ENCODE measurements around the gene PRKG1.
"Not testable (repeated sequence)": the region's sequence is repeated elsewhere in the genome, so short reads cannot be mapped to it uniquely, and the experiment has no call there.

The PRKG1 gene

GRCh38 chr10:52031771-52032170, 957.5 kb downstream of the PRKG1 start:
- Histone ChIP-seq H2BK12ac (ENCODE audit: low read length) (no peak overlapping the region), H3K27me3 (ENCODE audit: insufficient read depth, low read length) (no peaks in the 10 kb centered on the region), H2BK5ac (ENCODE audit: low read depth, low read length, poor library complexity) (no peak overlapping the region), H3K4me2 (ENCODE audit: low read length) (no peak overlapping the region), H3K9me3 (ENCODE audit: insufficient read depth, low read depth, low read length) (no peaks in the 10 kb centered on the region), H3K4me3 (ENCODE audit: low read depth, low read length) (no peak overlapping the region), H3K18ac (ENCODE audit: low read length) (no peak overlapping the region), H2AK5ac (ENCODE audit: low read length) (no peak overlapping the region), H3K23ac (ENCODE audit: low read length) (no peak overlapping the region), H3K4ac (ENCODE audit: low read depth, low read length) (no peak overlapping the region), H3K36me3 (ENCODE audit: control insufficient read depth in 1 of 2, insufficient read depth in 2 of 2, low read length in 2 of 2) (no peaks in the 10 kb centered on the region), H4K8ac (ENCODE audit: low read depth, low read length) (no peak overlapping the region), H3K14ac (ENCODE audit: low read length) (no peak overlapping the region), H2BK120ac (ENCODE audit: insufficient read depth, low read length, poor library complexity) (no peak overlapping the region), H3K79me2 (ENCODE audit: control insufficient read depth, insufficient read depth, low read length, poor library complexity) (no peaks in the 10 kb centered on the region), H3K27ac (ENCODE audit: low read depth, low read length) (no peak overlapping the region), H3K4me1 (ENCODE audit: control insufficient read depth in 1 of 2, insufficient read depth in 2 of 2, low read length in 2 of 2) (no peaks in the 10 kb centered on the region), H3K9ac (ENCODE audit: low read length) (no peak overlapping the region), H4K91ac (ENCODE audit: low read depth, low read length) (no peak overlapping the region), H4K12ac (ENCODE audit: low read depth, low read length) (no peak overlapping the region), H2AFZ (ENCODE audit: insufficient read depth, low read length, poor library complexity) (no peak overlapping the region), H3K79me1 (ENCODE audit: low read length) (no peaks in the 10 kb centered on the region)
- no peak for DNase-seq

GRCh38 chr10:52032681-52033629, 958.7 kb downstream of the PRKG1 start:
- no peak overlapping the region for H3K14ac ChIP-seq (ENCODE audit: low read length)
- H2BK12ac ChIP-seq (ENCODE audit: low read length) = no peak overlapping the region
- no peak overlapping the region for H2BK5ac ChIP-seq (ENCODE audit: low read depth, low read length, poor library complexity)
- no peak overlapping the region for H3K23ac ChIP-seq (ENCODE audit: low read length)
- no peak overlapping the region for H3K27ac ChIP-seq (ENCODE audit: low read depth, low read length)
- DNase-seq = no peak
- no peak overlapping the region for H3K9ac ChIP-seq (ENCODE audit: low read length)
- H3K36me3 ChIP-seq (ENCODE audit: control insufficient read depth in 1 of 2, insufficient read depth in 2 of 2, low read length in 2 of 2) = no peaks in the 10 kb centered on the region
- no peak overlapping the region for H3K4me2 ChIP-seq (ENCODE audit: low read length)
- no peak overlapping the region for H2AFZ ChIP-seq (ENCODE audit: insufficient read depth, low read length, poor library complexity)
- H3K9me3 ChIP-seq (ENCODE audit: insufficient read depth, low read depth, low read length) = no peaks in the 10 kb centered on the region
- no CpG with 5 or more reads among the region's 6 CpGs for WGBS (ENCODE audit: extremely low coverage, insufficient coverage, insufficient read length)
- H3K79me2 ChIP-seq (ENCODE audit: control insufficient read depth, insufficient read depth, low read length, poor library complexity) = no peaks in the 10 kb centered on the region
- no peak overlapping the region for H2BK120ac ChIP-seq (ENCODE audit: insufficient read depth, low read length, poor library complexity)
- H3K79me1 ChIP-seq (ENCODE audit: low read length) = no peaks in the 10 kb centered on the region
- H4K8ac ChIP-seq (ENCODE audit: low read depth, low read length) = no peak overlapping the region
- H3K4me1 ChIP-seq (ENCODE audit: control insufficient read depth in 1 of 2, insufficient read depth in 2 of 2, low read length in 2 of 2) = no peaks in the 10 kb centered on the region
- no peak overlapping the region for H4K91ac ChIP-seq (ENCODE audit: low read depth, low read length)
- no peak overlapping the region for H3K18ac ChIP-seq (ENCODE audit: low read length)
- no peak overlapping the region for H3K4ac ChIP-seq (ENCODE audit: low read depth, low read length)
- H3K4me3 ChIP-seq (ENCODE audit: low read depth, low read length) = no peak overlapping the region
- H2AK5ac ChIP-seq (ENCODE audit: low read length) = no peak overlapping the region
- no peak overlapping the region for H4K12ac ChIP-seq (ENCODE audit: low read depth, low read length)
- no peaks in the 10 kb centered on the region for H3K27me3 ChIP-seq (ENCODE audit: insufficient read depth, low read length)

GRCh38 chr10:52039002-52039793, 964.9 kb downstream of the PRKG1 start:
- not testable (repeated sequence) for H3K4me1 ChIP-seq (ENCODE audit: control insufficient read depth in 1 of 2, insufficient read depth in 2 of 2, low read length in 2 of 2); H3K27ac ChIP-seq (ENCODE audit: low read depth, low read length); H3K23ac ChIP-seq (ENCODE audit: low read length); H3K14ac ChIP-seq (ENCODE audit: low read length); H2BK5ac ChIP-seq (ENCODE audit: low read depth, low read length, poor library complexity); H3K4ac ChIP-seq (ENCODE audit: low read depth, low read length); H3K36me3 ChIP-seq (ENCODE audit: control insufficient read depth in 1 of 2, insufficient read depth in 2 of 2, low read length in 2 of 2); H3K18ac ChIP-seq (ENCODE audit: low read length); H3K9ac ChIP-seq (ENCODE audit: low read length); H3K4me2 ChIP-seq (ENCODE audit: low read length); H3K79me2 ChIP-seq (ENCODE audit: control insufficient read depth, insufficient read depth, low read length, poor library complexity); H4K12ac ChIP-seq (ENCODE audit: low read depth, low read length); DNase-seq; H3K9me3 ChIP-seq (ENCODE audit: insufficient read depth, low read depth, low read length); H2BK12ac ChIP-seq (ENCODE audit: low read length); H2AK5ac ChIP-seq (ENCODE audit: low read length); H4K91ac ChIP-seq (ENCODE audit: low read depth, low read length); H2AFZ ChIP-seq (ENCODE audit: insufficient read depth, low read length, poor library complexity); H2BK120ac ChIP-seq (ENCODE audit: insufficient read depth, low read length, poor library complexity); H3K27me3 ChIP-seq (ENCODE audit: insufficient read depth, low read length); H3K79me1 ChIP-seq (ENCODE audit: low read length); H3K4me3 ChIP-seq (ENCODE audit: low read depth, low read length); H4K8ac ChIP-seq (ENCODE audit: low read depth, low read length)
- WGBS (ENCODE audit: extremely low coverage, insufficient coverage, insufficient read length) = no CpG with 5 or more reads among the region's 15 CpGs

DNA sequence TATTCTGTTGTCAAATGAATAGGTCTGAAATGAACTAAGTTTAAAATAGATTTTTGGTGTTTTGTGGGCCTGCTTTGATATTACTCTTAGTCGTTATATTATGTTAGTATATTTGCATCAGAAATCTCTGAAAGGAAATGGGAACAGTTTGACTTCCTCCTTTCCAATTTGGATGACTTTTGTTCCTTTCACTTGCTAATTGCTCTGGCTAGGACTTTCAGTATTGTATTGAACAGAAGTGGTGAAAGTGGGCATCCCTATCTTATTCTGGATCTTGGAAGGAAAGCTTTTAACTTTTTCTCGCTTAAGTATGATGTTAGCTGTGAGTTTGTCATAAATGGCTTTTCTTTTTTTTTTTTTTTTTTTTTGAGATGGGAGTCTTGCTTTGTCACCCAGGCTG, 966.2 kb downstream of the PRKG1 start:
- Histone ChIP-seq H3K9me3 (ENCODE audit: insufficient read depth, low read depth, low read length) (no peaks in the 10 kb centered on the region), H3K23ac (ENCODE audit: low read length) (no peak overlapping the region), H4K91ac (ENCODE audit: low read depth, low read length) (no peak overlapping the region), H3K79me1 (ENCODE audit: low read length) (no peaks in the 10 kb centered on the region), H3K4ac (ENCODE audit: low read depth, low read length) (no peak overlapping the region), H3K9ac (ENCODE audit: low read length) (no peak overlapping the region), H4K8ac (ENCODE audit: low read depth, low read length) (no peak overlapping the region), H3K79me2 (ENCODE audit: control insufficient read depth, insufficient read depth, low read length, poor library complexity) (no peaks in the 10 kb centered on the region), H2AFZ (ENCODE audit: insufficient read depth, low read length, poor library complexity) (no peak overlapping the region), H3K18ac (ENCODE audit: low read length) (no peak overlapping the region), H3K27ac (ENCODE audit: low read depth, low read length) (no peak overlapping the region), H2BK12ac (ENCODE audit: low read length) (no peak overlapping the region), H3K14ac (ENCODE audit: low read length) (no peak overlapping the region), H2AK5ac (ENCODE audit: low read length) (no peak overlapping the region), H3K4me2 (ENCODE audit: low read length) (no peak overlapping the region), H3K4me1 (ENCODE audit: control insufficient read depth in 1 of 2, insufficient read depth in 2 of 2, low read length in 2 of 2) (no peaks in the 10 kb centered on the region), H2BK5ac (ENCODE audit: low read depth, low read length, poor library complexity) (no peak overlapping the region), H3K27me3 (ENCODE audit: insufficient read depth, low read length) (no peaks in the 10 kb centered on the region), H3K4me3 (ENCODE audit: low read depth, low read length) (no peak overlapping the region), H2BK120ac (ENCODE audit: insufficient read depth, low read length, poor library complexity) (no peak overlapping the region), H4K12ac (ENCODE audit: low read depth, low read length) (no peak overlapping the region), H3K36me3 (ENCODE audit: control insufficient read depth in 1 of 2, insufficient read depth in 2 of 2, low read length in 2 of 2) (no peaks in the 10 kb centered on the region)
- no CpG with 5 or more reads among the region's 2 CpGs for WGBS (ENCODE audit: extremely low coverage, insufficient coverage, insufficient read length)
- DNase-seq = no peak

Measured in trophoblast cell (in vitro differentiated cells and primary cell).